Colonic mucosa (tissue), 4 donors: ENCODE results near the gene INPP5A. TPM values are rescaled to one million over a fixed set of nuclear protein-coding genes. Genes with fewer than 3 reads are reported as not detected.

Experiments
- DNase-seq: peaks from one replicate; pipeline ENCODE4 v3.0.0-alpha.2; 2020
- H3K27ac ChIP-seq: fragments of 200-600 bp; one replicate; pipeline ENCODE4 v1.8.0; 2021
- H3K27me3 ChIP-seq: fragments of 200-600 bp; one replicate; pipeline ENCODE4 v1.8.0; 2021
- H3K36me3 ChIP-seq: fragments of 200-600 bp; one replicate; pipeline ENCODE4 v1.8.0; 2021
- H3K4me1 ChIP-seq: fragments of 200-600 bp; one replicate; pipeline ENCODE4 v1.8.0; 2021; ENCODE audit warnings: mild to moderate bottlenecking
- H3K4me3 ChIP-seq: fragments of 200-600 bp; one replicate; pipeline ENCODE4 v1.8.0; 2021
- H3K9ac ChIP-seq, 2 donors: one replicate each; pipeline ENCODE4 v1.7.0; 2013; ENCODE audit warnings: control low read depth in 2 of 2, low read depth in 2 of 2, low read length in 2 of 2
- H3K9me3 ChIP-seq: fragments of 200-600 bp; one replicate; pipeline ENCODE4 v1.8.0; 2021
- CTCF ChIP-seq: fragments of 200-600 bp; IDR thresholded peaks from one replicate; pipeline ENCODE4 v1.8.0; 2022; ENCODE audit warnings: antibody characterized with exemption, mild to moderate bottlenecking
- intact Hi-C: fragments of 100-400 bp; cut with DNase I; formaldehyde crosslinking; loops from one replicate; pipeline ENCODE4 v1.14.1; 2022
- total RNA-seq, 2 donors: library from RNA; stranded (reverse); fragmentation: NEBNext Ultra II Directional in 1 of 2; extraction: Animal tissue kit (Norgen Biotek cat#: 25700) in 1 of 2; gene quantifications; one replicate each; pipeline ENCODE4 v1.2.1, GENCODE V29; 2021
- donor health status: healthy.
- donor health status: DM: no; HTN: no; CAD: no.
- donor health status: DM: no; HTN: no; CAD: no.

INPP5A gene
- total RNA-seq, 2 donors from 2014 or later: 29.9 to 41.5 TPM

GRCh38 chr10:132776821-132777220 lies 239.2 kb downstream of the INPP5A start:
- Histone ChIP-seq H3K9ac (no peak overlapping the region), H3K27ac (no peak overlapping the region), H3K4me1 (no peaks in the 10 kb centered on the region), H3K4me3 (no peak overlapping the region), H3K9me3 (no peaks in the 10 kb centered on the region), H3K27me3 (no peaks in the 10 kb centered on the region), H3K36me3 (no peaks in the 10 kb centered on the region)
- no peak for TF ChIP-seq CTCF
- DNase-seq: no peak
- intact Hi-C loops: no loop called here

- no peaks in the 10 kb centered on the region for H3K36me3 ChIP-seq
- no peaks in the 10 kb centered on the region for H3K27me3 ChIP-seq
- no peak overlapping the region for H3K4me3 ChIP-seq
- no peaks in the 10 kb centered on the region for H3K4me1 ChIP-seq
- no peak for TF ChIP-seq CTCF
- intact Hi-C loops: no loop called here
- no peak overlapping the region for H3K27ac ChIP-seq
- no peaks in the 10 kb centered on the region for H3K9me3 ChIP-seq
- H3K9ac ChIP-seq: no peak overlapping the region
- DNase-seq: no peak
These were observed 239.9 kb downstream of the INPP5A start for GRCh38 chr10:132777441-132777840.

GRCh38 chr10:132779549-132780294 lies 242.1 kb downstream of the INPP5A start:
- no peak for TF ChIP-seq CTCF
- intact Hi-C loops: no loop called here
- peaks cover 10% of the 10 kb centered on the region for H3K27me3 ChIP-seq
- H3K4me1 ChIP-seq: no peaks in the 10 kb centered on the region
- no peak overlapping the region for H3K9ac ChIP-seq
- no peaks in the 10 kb centered on the region for H3K36me3 ChIP-seq
- H3K27ac ChIP-seq: no peak overlapping the region
- H3K4me3 ChIP-seq: no peak overlapping the region
- no peaks in the 10 kb centered on the region for H3K9me3 ChIP-seq
- DNase-seq: no peak

- Histone ChIP-seq H3K4me3 (no peak overlapping the region), H3K27ac (no peak overlapping the region), H3K36me3 (no peaks in the 10 kb centered on the region), H3K9ac (no peak overlapping the region), H3K9me3 (no peaks in the 10 kb centered on the region), H3K4me1 (no peaks in the 10 kb centered on the region), H3K27me3 (peaks cover 17% of the 10 kb centered on the region)
- intact Hi-C loops: no loop called here
- no peak for DNase-seq
- TF ChIP-seq CTCF: no peak
These were observed 242.8 kb downstream of the INPP5A start for GRCh38 chr10:132780356-132780755.

GRCh38 chr10:132781556-132781955 lies 244.0 kb downstream of the INPP5A start:
- H3K4me3 ChIP-seq: no peak overlapping the region
- TF ChIP-seq CTCF: no peak
- intact Hi-C loops: no loop called here
- H3K4me1 ChIP-seq: peaks cover under 1% of the 10 kb centered on the region
- no peaks in the 10 kb centered on the region for H3K36me3 ChIP-seq
- no peak for DNase-seq
- H3K9me3 ChIP-seq: no peaks in the 10 kb centered on the region
- H3K27me3 ChIP-seq: peaks cover 25% of the 10 kb centered on the region
- no peak overlapping the region for H3K9ac ChIP-seq
- no peak overlapping the region for H3K27ac ChIP-seq
